ENCODE results near the gene SEC22C.
"Not testable (repeated sequence)": the region's sequence is repeated elsewhere in the genome, so short reads cannot be mapped to it uniquely, and the experiment has no call there.

DNA sequence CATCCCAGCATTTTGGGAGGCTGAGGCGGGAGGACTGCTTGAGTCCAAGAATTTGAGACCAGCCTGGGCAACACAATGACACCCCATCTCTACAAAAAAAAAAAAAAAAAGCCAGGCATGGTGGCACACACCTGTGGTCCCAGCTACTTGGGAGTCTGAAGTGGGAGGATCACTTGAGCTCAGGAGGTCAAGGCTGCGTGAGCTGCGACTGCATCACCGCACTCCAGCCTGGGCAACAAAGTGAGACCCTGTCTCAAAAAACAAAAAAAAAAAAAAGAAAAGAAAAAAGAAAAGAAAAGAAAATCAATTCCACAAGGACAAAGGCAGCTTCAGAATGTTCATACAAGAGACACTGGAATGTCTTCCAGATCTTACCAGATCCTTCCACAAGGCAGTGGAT, 2.4 kb downstream of the SEC22C start:
- TF ChIP-seq, protein P1, sequence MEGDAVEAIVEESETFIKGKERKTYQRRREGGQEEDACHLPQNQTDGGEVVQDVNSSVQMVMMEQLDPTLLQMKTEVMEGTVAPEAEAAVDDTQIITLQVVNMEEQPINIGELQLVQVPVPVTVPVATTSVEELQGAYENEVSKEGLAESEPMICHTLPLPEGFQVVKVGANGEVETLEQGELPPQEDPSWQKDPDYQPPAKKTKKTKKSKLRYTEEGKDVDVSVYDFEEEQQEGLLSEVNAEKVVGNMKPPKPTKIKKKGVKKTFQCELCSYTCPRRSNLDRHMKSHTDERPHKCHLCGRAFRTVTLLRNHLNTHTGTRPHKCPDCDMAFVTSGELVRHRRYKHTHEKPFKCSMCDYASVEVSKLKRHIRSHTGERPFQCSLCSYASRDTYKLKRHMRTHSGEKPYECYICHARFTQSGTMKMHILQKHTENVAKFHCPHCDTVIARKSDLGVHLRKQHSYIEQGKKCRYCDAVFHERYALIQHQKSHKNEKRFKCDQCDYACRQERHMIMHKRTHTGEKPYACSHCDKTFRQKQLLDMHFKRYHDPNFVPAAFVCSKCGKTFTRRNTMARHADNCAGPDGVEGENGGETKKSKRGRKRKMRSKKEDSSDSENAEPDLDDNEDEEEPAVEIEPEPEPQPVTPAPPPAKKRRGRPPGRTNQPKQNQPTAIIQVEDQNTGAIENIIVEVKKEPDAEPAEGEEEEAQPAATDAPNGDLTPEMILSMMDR (IDR thresholded peaks at IDR 0.05; ENCODE audit: insufficient read depth, low read length, poor library complexity, severe bottlenecking) = not testable (repeated sequence)
- not testable (repeated sequence) for TF ChIP-seq EZH2phosphoT487 (conservative IDR thresholded peaks at IDR 0.05; ENCODE audit: low read length)
